IMR-90 (cell line): ENCODE results near the gene MPPED1. TPM values are rescaled to one million over a fixed set of nuclear protein-coding genes. Genes with fewer than 3 reads are reported as not detected.

Source experiments
- ATAC-seq: fragments of 200-7000 bp; cut with Tn5 transposase; 2 replicates; pipeline ENCODE4 v1.9.1; 2020; ENCODE audit warnings: low read depth, mild to moderate bottlenecking, moderate library complexity
- BruUV-seq: library from RNA; stranded (reverse); fragments of 400-500 nt; replicated peaks from 2 replicates; lab custom pipeline; 2021; lab: Mats Ljungman, UMichigan
- CTCF ChIA-PET: fragments of 300-600 bp; formaldehyde crosslinking; extraction: SDS; loops from one replicate; lab custom pipeline; 2021; ENCODE audit warnings: antibody characterized with exemption; lab: Yijun Ruan, JAX
- POLR2A ChIA-PET: fragments of 300-600 bp; sonication (Branson Sonifier 250); formaldehyde crosslinking; loops from one replicate; lab custom pipeline; 2022; ENCODE audit warnings: antibody characterized with exemption; ENCODE audit not compliant: unreplicated experiment; lab: Charles Lee
- DNase-seq: peaks from one replicate; pipeline ENCODE4 v3.0.0; 2013
- H2AFZ ChIP-seq: replicated peaks from 2 replicates; pipeline ENCODE3; 2013; ENCODE audit warnings: low read length, mild to moderate bottlenecking; ENCODE audit not compliant: poor library complexity
- H2AK5ac ChIP-seq: 2 replicates; pipeline ENCODE4 v1.6.1; 2013; ENCODE audit warnings: low read depth, low read length, inconsistent platforms
- H2AK9ac ChIP-seq: replicated peaks from 2 replicates; pipeline ENCODE3; 2013; ENCODE audit warnings: mild to moderate bottlenecking, low read depth, low read length, moderate library complexity; ENCODE audit not compliant: poor library complexity
- H2BK120ac ChIP-seq: 2 replicates; pipeline ENCODE4 v1.6.1; 2013; ENCODE audit warnings: low read depth, low read length, inconsistent platforms
- H2BK15ac ChIP-seq: 3 replicates; pipeline ENCODE4 v1.6.1; 2013; ENCODE audit warnings: low read depth, low read length, inconsistent platforms
- H2BK20ac ChIP-seq: 2 replicates; pipeline ENCODE4 v1.6.1; 2013; ENCODE audit warnings: low read depth, mild to moderate bottlenecking, inconsistent platforms, low read length, moderate library complexity
- H2BK5ac ChIP-seq: 2 replicates; pipeline ENCODE4 v1.6.1; 2013; ENCODE audit warnings: mild to moderate bottlenecking, low read depth, low read length, inconsistent platforms; ENCODE audit not compliant: poor library complexity, severe bottlenecking
- H3K14ac ChIP-seq: replicated peaks from 2 replicates; pipeline ENCODE4 v1.6.1; 2013; ENCODE audit warnings: low read depth, low read length, inconsistent platforms
- H3K18ac ChIP-seq: 2 replicates; pipeline ENCODE4 v1.6.1; 2013; ENCODE audit warnings: low read depth, low read length, control low read depth
- H3K23ac ChIP-seq: 2 replicates; pipeline ENCODE4 v1.6.1; 2013; ENCODE audit warnings: low read depth, low read length, inconsistent platforms
- H3K27ac ChIP-seq: 2 replicates; pipeline ENCODE4 v1.5.1; 2013; ENCODE audit warnings: mild to moderate bottlenecking, control low read depth, low read length; ENCODE audit not compliant: insufficient read depth
- H3K27me3 ChIP-seq: 2 replicates; pipeline ENCODE4 v1.6.1; 2013; ENCODE audit warnings: low read length; ENCODE audit not compliant: control insufficient read depth, insufficient read depth
- H3K36me3 ChIP-seq: 2 replicates; pipeline ENCODE4 v1.6.1; 2013; ENCODE audit warnings: low read length, mixed read lengths; ENCODE audit not compliant: control insufficient read depth, insufficient read depth
- H3K4ac ChIP-seq: 2 replicates; pipeline ENCODE4 v1.6.1; 2013; ENCODE audit warnings: low read depth, low read length, inconsistent platforms
- H3K4me1 ChIP-seq: 2 replicates; pipeline ENCODE4 v1.6.1; 2013; ENCODE audit warnings: low read length, mixed read lengths; ENCODE audit not compliant: control insufficient read depth, insufficient read depth
- H3K4me2 ChIP-seq: 2 replicates; pipeline ENCODE4 v1.6.1; 2013; ENCODE audit warnings: low read depth, mild to moderate bottlenecking, control low read depth, low read length, moderate library complexity
- H3K4me3 ChIP-seq: 2 replicates; pipeline ENCODE4 v1.5.1; 2013; ENCODE audit warnings: low read depth, mild to moderate bottlenecking, control low read depth, low read length, moderate library complexity; ENCODE audit not compliant: insufficient read depth
- H3K56ac ChIP-seq: 2 replicates; pipeline ENCODE4 v1.6.1; 2013; ENCODE audit warnings: low read length, inconsistent platforms; ENCODE audit not compliant: insufficient read depth; ENCODE audit errors: extremely low read depth
- H3K79me1 ChIP-seq, 2 experiments: 2 replicates each; pipeline ENCODE4 v1.6.1; 2013; ENCODE audit warnings: low read length in 2 of 2, inconsistent platforms in 1 of 2, low read depth in 1 of 2
- H3K9ac ChIP-seq: 2 replicates; pipeline ENCODE4 v1.6.1; 2013; ENCODE audit warnings: low read depth, low read length, control low read depth
- H3K9me1 ChIP-seq: 2 replicates; pipeline ENCODE4 v1.6.1; 2013; ENCODE audit warnings: low read length, inconsistent platforms; ENCODE audit not compliant: insufficient read depth
- H3K9me3 ChIP-seq: 2 replicates; pipeline ENCODE4 v1.6.1; 2013; ENCODE audit warnings: low read length; ENCODE audit not compliant: control insufficient read depth, insufficient read depth
- H4K20me1 ChIP-seq: 2 replicates; pipeline ENCODE4 v1.6.1; 2013; ENCODE audit warnings: low read length, inconsistent platforms; ENCODE audit not compliant: insufficient read depth
- H4K5ac ChIP-seq: 2 replicates; pipeline ENCODE4 v1.6.1; 2013; ENCODE audit warnings: mild to moderate bottlenecking, low read depth, low read length, control low read depth
- H4K8ac ChIP-seq, 2 experiments: 2 replicates each; pipeline ENCODE4 v1.6.1; 2013; ENCODE audit warnings: low read depth in 2 of 2, low read length in 2 of 2, control low read depth in 1 of 2, inconsistent platforms in 1 of 2
- H4K91ac ChIP-seq: 2 replicates; pipeline ENCODE4 v1.6.1; 2013; ENCODE audit warnings: low read depth, low read length, inconsistent platforms; ENCODE audit not compliant: insufficient read depth
- CEBPB ChIP-seq: IDR thresholded peaks from 2 replicates; pipeline ENCODE4 v1.6.1; 2012; ENCODE audit warnings: low read depth, low read length, improper control_type of control experiment
- MAFK ChIP-seq: IDR thresholded peaks from 2 replicates; pipeline ENCODE4 v1.6.1; 2012; ENCODE audit warnings: low read depth, low read length, improper control_type of control experiment
- MXI1 ChIP-seq: IDR thresholded peaks from 2 replicates; pipeline ENCODE4 v1.6.1; 2012; ENCODE audit warnings: low read depth, mild to moderate bottlenecking, low read length, moderate library complexity, borderline replicate concordance
- RAD21 ChIP-seq: IDR thresholded peaks from 2 replicates; pipeline ENCODE4 v1.6.1; 2012; ENCODE audit warnings: low read length, improper control_type of control experiment
- WGBS, 2 experiments: methylation state at CpG; one replicate each; pipeline versions ENCODE4 v1.1.5 to v1.1.7; 2013; ENCODE audit warnings: missing lambda C conversion rate in 2 of 2; ENCODE audit not compliant: insufficient read length in 1 of 2; ENCODE audit errors: extremely low coverage in 2 of 2; 5-methylcytosine and 5-hydroxymethylcytosine counted together
- dilution Hi-C: fragments of 300-500 bp; cut with HindIII; formaldehyde crosslinking; loops from one replicate; pipeline ENCODE4 v1.14.3; 2018; ENCODE audit warnings: low sequenced_read_pairs; ENCODE audit not compliant: unreplicated experiment
- in situ Hi-C: fragments of 300-500 bp; cut with MboI; formaldehyde crosslinking; loops from 3 replicates; pipeline ENCODE4 v1.14.3; 2019; ENCODE audit warnings: low sequenced_read_pairs, inconsistent platforms, mixed read lengths
- intact Hi-C: fragments of 100-400 bp; cut with micrococcal nuclease; formaldehyde crosslinking; loops from 2 replicates; pipeline ENCODE4 v1.10.0; 2022
- polyA plus RNA-seq, 3 experiments: library from polyadenylated mRNA; depleted of rRNA; stranded (reverse); fragments of >200 nt; gene quantifications; 2 replicates each; pipeline ENCODE4 v1.2.3, GENCODE V29; 2012; ENCODE audit warnings: low replicate concordance in 1 of 3
- total RNA-seq: library from RNA; depleted of rRNA; stranded (reverse); fragments of >200 nt; gene quantifications from 2 replicates; pipeline ENCODE4 v1.2.3, GENCODE V29; 2012

Gene MPPED1
- total and polyA plus RNA-seq, 2 of the 4 experiments (the other 2 are of a cell fraction), result not detected

- H2BK15ac ChIP-seq, result no peak overlapping the region
- H4K20me1 ChIP-seq, result no peaks in the 10 kb centered on the region
- ATAC-seq, result no peak
- H3K27me3 ChIP-seq, result peaks cover 61% of the 10 kb centered on the region
- H3K56ac ChIP-seq, result no peak overlapping the region
- no TSS peak for BruUV-seq
- ChIA-PET POLR2A (no interaction called here), CTCF (no interaction called here)
- no peak overlapping the region for H3K27ac ChIP-seq
- dilution Hi-C loops (no loop called here), in situ Hi-C loops (no loop called here), intact Hi-C loops (no loop called here)
- H3K79me1 ChIP-seq, result no peaks in the 10 kb centered on the region
- H2AK5ac ChIP-seq, result no peak overlapping the region
- H3K9ac ChIP-seq, result no peak overlapping the region
- DNase-seq, result no peak
- TF ChIP-seq RAD21 (no peak), MXI1 (no peak), MAFK (no peak), CEBPB (no peak)
- H2AFZ ChIP-seq, result no peak overlapping the region
- no peak overlapping the region for H3K18ac ChIP-seq
- H3K9me3 ChIP-seq, result no peaks in the 10 kb centered on the region
- no peak overlapping the region for H2AK9ac ChIP-seq
- no peak overlapping the region for H4K8ac ChIP-seq
- H3K36me3 ChIP-seq, result no peaks in the 10 kb centered on the region
- H3K9me1 ChIP-seq, result no peaks in the 10 kb centered on the region
- no peak overlapping the region for H3K14ac ChIP-seq
- H3K4me3 ChIP-seq, result no peak overlapping the region
- no peak overlapping the region for H3K4me2 ChIP-seq
- H2BK20ac ChIP-seq, result no peak overlapping the region
- H3K4me1 ChIP-seq, result no peaks in the 10 kb centered on the region
- no peak overlapping the region for H3K23ac ChIP-seq
- 10% methylated on average over 23 of the region's 83 CpGs; no CpG with 5 or more reads in 1 of the 2 experiments for WGBS, 2 experiments
- H4K5ac ChIP-seq, result no peak overlapping the region
- no peak overlapping the region for H2BK120ac ChIP-seq
- H2BK5ac ChIP-seq, result no peak overlapping the region
- H3K4ac ChIP-seq, result no peak overlapping the region
- no peak overlapping the region for H4K91ac ChIP-seq
These were observed 560 bp upstream of the MPPED1 start for GRCh38 chr22:43411040-43411868.
